Endothelial cell of umbilical vein (primary cell): ENCODE results near the gene PRKAG2. TPM values are rescaled to one million over a fixed set of nuclear protein-coding genes. Genes with fewer than 3 reads are reported as not detected.

Experiments used
- BruUV-seq: library from RNA; stranded (reverse); fragments of 400-500 nt; replicated peaks from 2 replicates; lab custom pipeline; 2021; lab: Mats Ljungman, UMichigan
- CTCF ChIA-PET: fragments of 300-600, 350-600 bp; sonication (Branson Sonifier 250); formaldehyde crosslinking; loops from one replicate; lab custom pipeline; 2021; ENCODE audit warnings: antibody characterized with exemption, inconsistent platforms; lab: Charles Lee
- POLR2A ChIA-PET: fragments of 300-600, 350-600 bp; sonication (Branson Sonifier 250); formaldehyde crosslinking; loops from one replicate; lab custom pipeline; 2021; ENCODE audit warnings: antibody characterized with exemption, inconsistent platforms; lab: Charles Lee
- DNase-seq: peaks from one replicate; pipeline ENCODE4 v3.0.0-alpha.2; 2011; ENCODE audit warnings: low read depth, low spot score
- FAIRE-seq: peaks from 2 replicates; lab custom pipeline; 2011; peaks lifted over from hg19 to GRCh38; lab: Jason Lieb, UNC
- H2AFZ ChIP-seq: 2 replicates; pipeline ENCODE4 v1.6.0; 2012; ENCODE audit warnings: low read depth, low read length, control low read depth, inconsistent platforms
- H3K27ac ChIP-seq: 2 replicates; pipeline ENCODE4 v1.5.1; 2011; ENCODE audit warnings: low read depth, mild to moderate bottlenecking, control low read depth, low read length, moderate library complexity; ENCODE audit not compliant: insufficient read depth
- H3K27me3 ChIP-seq, 2 experiments: 2 replicates each; pipeline versions ENCODE4 v1.6.0 to v1.6.1; 2011; ENCODE audit warnings: low read length in 2 of 2, mixed read lengths in 1 of 2; ENCODE audit not compliant: control insufficient read depth in 2 of 2, insufficient read depth in 2 of 2
- H3K36me3 ChIP-seq, 2 experiments: 2 replicates in 1 of 2; 3 replicates in 1 of 2; pipeline ENCODE4 v1.5.1; 2011; ENCODE audit warnings: low read length in 2 of 2, mild to moderate bottlenecking in 1 of 2, moderate library complexity in 1 of 2; ENCODE audit not compliant: control insufficient read depth in 2 of 2, insufficient read depth in 2 of 2; ENCODE audit errors: extremely low read depth in 1 of 2
- H3K4me1 ChIP-seq: 3 replicates; pipeline ENCODE4 v1.5.1; 2011; ENCODE audit warnings: mild to moderate bottlenecking, low read length; ENCODE audit not compliant: control insufficient read depth, insufficient read depth; ENCODE audit errors: extremely low read depth
- H3K4me2 ChIP-seq: 2 replicates; pipeline ENCODE4 v1.6.1; 2011; ENCODE audit warnings: low read length, control low read depth, mixed read lengths; ENCODE audit not compliant: insufficient read depth
- H3K4me3 ChIP-seq, 3 experiments: fragments of 200-600 bp in 1 of 3; sonication (generic), shearing (Covaris generic) in 1 of 3; replicated peaks in 1 of 3; 2 replicates each; pipeline ENCODE4 v1.5.1; 2011 to 2016; ENCODE audit warnings: control low read depth in 3 of 3, low read length in 3 of 3, mild to moderate bottlenecking in 2 of 3, inconsistent platforms in 1 of 3, low read depth in 1 of 3, moderate library complexity in 1 of 3; ENCODE audit not compliant: insufficient read depth in 1 of 3
- H3K79me2 ChIP-seq: 2 replicates; pipeline ENCODE4 v1.6.0; 2012; ENCODE audit warnings: low read length, inconsistent platforms; ENCODE audit not compliant: control insufficient read depth, insufficient read depth
- H3K9ac ChIP-seq: replicated peaks from 2 replicates; pipeline ENCODE3; 2011; ENCODE audit warnings: low read length, control low read depth; ENCODE audit not compliant: insufficient read depth; ENCODE audit errors: extremely low read depth
- H3K9me1 ChIP-seq: replicated peaks from 3 replicates; pipeline ENCODE4 v1.6.0; 2011; ENCODE audit warnings: mild to moderate bottlenecking, low read length; ENCODE audit not compliant: control insufficient read depth, insufficient read depth; ENCODE audit errors: extremely low read depth
- H3K9me3 ChIP-seq: replicated peaks from 2 replicates; pipeline ENCODE4 v1.5.1; 2012; ENCODE audit warnings: low read length, inconsistent platforms; ENCODE audit not compliant: control insufficient read depth, insufficient read depth
- H4K20me1 ChIP-seq: replicated peaks from 2 replicates; pipeline ENCODE3; 2011; ENCODE audit warnings: mild to moderate bottlenecking, low read length; ENCODE audit not compliant: control insufficient read depth, insufficient read depth; ENCODE audit errors: extremely low read depth
- EZH2 ChIP-seq: IDR thresholded peaks from 2 replicates; pipeline ENCODE4 v1.6.1; 2012; ENCODE audit warnings: borderline replicate concordance, low read depth, mild to moderate bottlenecking, moderate library complexity, low read length, inconsistent platforms; ENCODE audit not compliant: severe bottlenecking
- FOS ChIP-seq: IDR thresholded peaks from 2 replicates; pipeline ENCODE4 v1.6.1; 2011; ENCODE audit warnings: mild to moderate bottlenecking, low read length, moderate library complexity, borderline replicate concordance; ENCODE audit not compliant: insufficient read depth
- GATA2 ChIP-seq: IDR thresholded peaks from 2 replicates; pipeline ENCODE4 v1.7.0; 2011; ENCODE audit warnings: low read depth, mild to moderate bottlenecking, moderate library complexity, mixed read lengths, low read length; ENCODE audit not compliant: insufficient read length, insufficient read depth
- JUN ChIP-seq: IDR thresholded peaks from 2 replicates; pipeline ENCODE4 v1.6.1; 2011; ENCODE audit warnings: borderline replicate concordance, low read depth; ENCODE audit not compliant: insufficient read length, insufficient read depth
- MYC ChIP-seq: IDR thresholded peaks from one replicate; pipeline ENCODE4 v1.6.1; 2011; ENCODE audit warnings: mild to moderate bottlenecking, low read depth, low read length
- POLR2A ChIP-seq: IDR thresholded peaks from 2 replicates; pipeline ENCODE4 v1.6.1; 2012; ENCODE audit warnings: low read depth, mild to moderate bottlenecking, control low read depth, low read length
- POLR2AphosphoS5 ChIP-seq: IDR thresholded peaks from 2 replicates; pipeline ENCODE4 v1.6.1; 2012; ENCODE audit warnings: low read depth, mild to moderate bottlenecking, control low read depth, low read length, moderate library complexity; ENCODE audit not compliant: insufficient read depth
- dilution Hi-C: fragments of 300-500 bp; cut with MboI; formaldehyde crosslinking; loops from one replicate; pipeline ENCODE4 v1.15.0; 2019; ENCODE audit warnings: low sequenced_read_pairs; ENCODE audit not compliant: extremely low pct_ligation_motif_present
- intact Hi-C: fragments of 100-400 bp; cut with micrococcal nuclease; formaldehyde crosslinking; loops from one replicate; pipeline ENCODE4 v1.10.0; 2022
- polyA plus RNA-seq, 4 experiments: library from polyadenylated mRNA; depleted of rRNA in 3 of 4; stranded (reverse) in 3 of 4; unstranded in 1 of 4; fragments of >200 nt; gene quantifications; 2 replicates each; pipeline versions ENCODE4 v1.2.1 to v1.2.3, GENCODE V29; 2011 to 2012; ENCODE audit warnings: missing spikeins in 1 of 4
- total RNA-seq: library from RNA; stranded (reverse); gene quantifications from 2 replicates; pipeline ENCODE4 v1.2.3, GENCODE V29; 2021
- TF ChIP-seq, protein P1 (sequence below), 2 donors: IDR thresholded peaks; 1 replicate in 1 of 2; 2 replicates in 1 of 2; pipeline ENCODE4 v1.5.1; 2011; ENCODE audit warnings: low read length in 2 of 2, mild to moderate bottlenecking in 2 of 2, moderate library complexity in 2 of 2, control low read depth in 1 of 2, inconsistent platforms in 1 of 2, low read depth in 1 of 2; ENCODE audit not compliant: insufficient read depth in 1 of 2; ENCODE audit errors: extremely low read depth in 1 of 2
- TF ChIP-seq, protein P2 (sequence below): IDR thresholded peaks from 2 replicates; pipeline ENCODE4 v1.6.1; 2011; ENCODE audit not compliant: insufficient read depth, insufficient read length

The PRKAG2 gene
- total and polyA plus RNA-seq, 2 donors (not counting 3 experiments of a cell fraction or from before 2014, with no cell fraction given), result 19.3 to 51.5 TPM

DNA sequence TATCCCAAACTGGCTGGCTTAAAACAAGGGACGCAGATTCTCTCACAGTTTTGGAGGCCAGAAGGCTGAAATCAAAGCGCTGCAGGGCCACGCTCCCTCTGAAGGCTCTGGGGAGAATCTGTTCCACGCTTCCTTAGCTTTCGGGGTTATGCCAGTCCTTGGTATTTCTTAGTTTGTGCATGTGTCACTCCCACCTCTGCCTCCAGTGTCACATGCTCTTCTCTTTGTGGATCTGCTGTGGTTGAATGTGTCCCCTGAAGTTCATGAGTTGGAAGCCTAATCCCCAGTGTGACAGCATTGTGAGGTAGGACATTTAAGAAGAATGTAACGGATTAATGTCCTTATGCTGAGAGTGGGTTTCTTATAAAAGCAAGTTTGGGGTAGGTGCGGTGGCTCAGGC is 327.8 kb downstream of the PRKAG2 start:
- H3K9ac ChIP-seq, result no peak overlapping the region
- H3K9me1 ChIP-seq, result no peaks in the 10 kb centered on the region
- no peaks in the 10 kb centered on the region for H3K36me3 ChIP-seq
- no TSS peak for BruUV-seq
- H3K79me2 ChIP-seq, result no peaks in the 10 kb centered on the region
- H2AFZ ChIP-seq, result no peak overlapping the region
- dilution Hi-C loops (no loop called here), intact Hi-C loops (no loop called here)
- no peaks in the 10 kb centered on the region for H3K9me3 ChIP-seq
- H3K4me3 ChIP-seq, result no peak overlapping the region
- POLR2A ChIA-PET, result no interaction called here
- H3K4me2 ChIP-seq, result no peak overlapping the region
- TF ChIP-seq POLR2AphosphoS5 (no peak), FOS (no peak), POLR2A (no peak), EZH2 (no peak), MYC (no peak), JUN (no peak), GATA2 (no peak)
- TF ChIP-seq, protein P1, sequence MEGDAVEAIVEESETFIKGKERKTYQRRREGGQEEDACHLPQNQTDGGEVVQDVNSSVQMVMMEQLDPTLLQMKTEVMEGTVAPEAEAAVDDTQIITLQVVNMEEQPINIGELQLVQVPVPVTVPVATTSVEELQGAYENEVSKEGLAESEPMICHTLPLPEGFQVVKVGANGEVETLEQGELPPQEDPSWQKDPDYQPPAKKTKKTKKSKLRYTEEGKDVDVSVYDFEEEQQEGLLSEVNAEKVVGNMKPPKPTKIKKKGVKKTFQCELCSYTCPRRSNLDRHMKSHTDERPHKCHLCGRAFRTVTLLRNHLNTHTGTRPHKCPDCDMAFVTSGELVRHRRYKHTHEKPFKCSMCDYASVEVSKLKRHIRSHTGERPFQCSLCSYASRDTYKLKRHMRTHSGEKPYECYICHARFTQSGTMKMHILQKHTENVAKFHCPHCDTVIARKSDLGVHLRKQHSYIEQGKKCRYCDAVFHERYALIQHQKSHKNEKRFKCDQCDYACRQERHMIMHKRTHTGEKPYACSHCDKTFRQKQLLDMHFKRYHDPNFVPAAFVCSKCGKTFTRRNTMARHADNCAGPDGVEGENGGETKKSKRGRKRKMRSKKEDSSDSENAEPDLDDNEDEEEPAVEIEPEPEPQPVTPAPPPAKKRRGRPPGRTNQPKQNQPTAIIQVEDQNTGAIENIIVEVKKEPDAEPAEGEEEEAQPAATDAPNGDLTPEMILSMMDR (IDR thresholded peaks at IDR 0.05; ENCODE audit: extremely low read depth in 1 of 2, insufficient read depth in 1 of 2, low read depth in 1 of 2, low read length in 2 of 2), result no peak
- TF ChIP-seq, protein P2, sequence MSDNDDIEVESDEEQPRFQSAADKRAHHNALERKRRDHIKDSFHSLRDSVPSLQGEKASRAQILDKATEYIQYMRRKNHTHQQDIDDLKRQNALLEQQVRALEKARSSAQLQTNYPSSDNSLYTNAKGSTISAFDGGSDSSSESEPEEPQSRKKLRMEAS, result no peak
- FAIRE-seq (no peak), DNase-seq (no peak)
- no peaks in the 10 kb centered on the region for H4K20me1 ChIP-seq
- H3K4me1 ChIP-seq, result no peaks in the 10 kb centered on the region
- peaks cover 12 to 15% of the 10 kb centered on the region in 2 experiments for H3K27me3 ChIP-seq
- CTCF ChIA-PET, result no interaction called here
- H3K27ac ChIP-seq, result no peak overlapping the region
